Endodermal cell (in vitro differentiated cells): Measurements from ENCODE around the gene STXBP5. TPM values are rescaled to one million over a fixed set of nuclear protein-coding genes. Genes with fewer than 3 reads are reported as not detected.
"Not testable (repeated sequence)": the region's sequence is repeated elsewhere in the genome, so short reads cannot be mapped to it uniquely, and the experiment has no call there.

Experiments used
- DNase-seq: peaks from one replicate; pipeline ENCODE4 v3.0.0-alpha.2; 2017
- H3K27ac ChIP-seq: 2 replicates; pipeline ENCODE4 v1.5.1; 2013; ENCODE audit warnings: mild to moderate bottlenecking, low read depth, low read length, moderate library complexity
- H3K27me3 ChIP-seq: 2 replicates; pipeline ENCODE4 v1.6.1; 2013; ENCODE audit warnings: mild to moderate bottlenecking, low read length, moderate library complexity; ENCODE audit not compliant: insufficient read depth, control insufficient read depth, poor library complexity, severe bottlenecking
- H3K36me3 ChIP-seq: 2 replicates; pipeline ENCODE4 v1.7.0; 2013; ENCODE audit warnings: mild to moderate bottlenecking, low read length, moderate library complexity; ENCODE audit not compliant: control insufficient read depth, insufficient read depth
- H3K4me1 ChIP-seq: one replicate; pipeline ENCODE4 v1.7.0; 2013; ENCODE audit warnings: low read length; ENCODE audit not compliant: control insufficient read depth, insufficient read depth
- H3K4me3 ChIP-seq: 2 replicates; pipeline ENCODE4 v1.5.1; 2013; ENCODE audit warnings: mild to moderate bottlenecking, low read length, moderate library complexity
- H3K9ac ChIP-seq: 2 replicates; pipeline ENCODE4 v1.6.1; 2013; ENCODE audit warnings: mild to moderate bottlenecking, low read length, moderate library complexity; ENCODE audit not compliant: poor library complexity, severe bottlenecking; ENCODE audit errors: extremely low read depth
- H3K9me3 ChIP-seq: 2 replicates; pipeline ENCODE4 v1.6.1; 2013; ENCODE audit warnings: mild to moderate bottlenecking, low read length, moderate library complexity; ENCODE audit not compliant: control insufficient read depth
- H3K27ac Mint-ChIP-seq: 2 replicates; pipeline ENCODE4 v1.8.0; 2020; ENCODE audit warnings: mixed read lengths
- H3K27me3 Mint-ChIP-seq: 2 replicates; pipeline ENCODE4 v1.8.0; 2021; ENCODE audit warnings: mild to moderate bottlenecking, mixed read lengths; ENCODE audit not compliant: insufficient read depth
- H3K36me3 Mint-ChIP-seq: 2 replicates; pipeline ENCODE4 v1.8.0; 2020; ENCODE audit warnings: low read depth, mixed read lengths
- H3K4me1 Mint-ChIP-seq: 2 replicates; pipeline ENCODE4 v1.8.0; 2020; ENCODE audit warnings: mixed read lengths
- H3K4me3 Mint-ChIP-seq: 2 replicates; pipeline ENCODE4 v1.8.0; 2020; ENCODE audit warnings: mild to moderate bottlenecking, moderate library complexity, mixed read lengths
- H3K9me3 Mint-ChIP-seq: 2 replicates; pipeline ENCODE4 v1.8.0; 2020; ENCODE audit warnings: mild to moderate bottlenecking, mixed read lengths
- WGBS, 2 experiments: methylation state at CpG; one replicate each; pipeline versions ENCODE4 v1.1.5 to v1.1.7; 2013; ENCODE audit warnings: missing lambda C conversion rate in 2 of 2, mixed read lengths in 1 of 2; ENCODE audit not compliant: insufficient coverage in 1 of 2, insufficient read length in 1 of 2; 5-methylcytosine and 5-hydroxymethylcytosine counted together
- total RNA-seq, 2 donors: library from RNA; stranded (reverse); fragmentation: NEBNext Ultra II Directional in 1 of 2; extraction: Animal tissue kit (Norgen Biotek cat#: 25700) in 1 of 2; gene quantifications; 2 replicates in 1 of 2; 3 replicates in 1 of 2; pipeline ENCODE4 v1.2.1, GENCODE V29; 2021
- TF ChIP-seq, protein P1 (sequence below): fragments of 200-600 bp; sonication (generic); conservative IDR thresholded peaks from 2 replicates; pipeline ENCODE4 v1.5.0; 2021; ENCODE audit warnings: antibody characterized with exemption, mild to moderate bottlenecking

The STXBP5 gene
- total RNA-seq, 2 donors from 2014 or later = 19.2 to 25.2 TPM

DNA sequence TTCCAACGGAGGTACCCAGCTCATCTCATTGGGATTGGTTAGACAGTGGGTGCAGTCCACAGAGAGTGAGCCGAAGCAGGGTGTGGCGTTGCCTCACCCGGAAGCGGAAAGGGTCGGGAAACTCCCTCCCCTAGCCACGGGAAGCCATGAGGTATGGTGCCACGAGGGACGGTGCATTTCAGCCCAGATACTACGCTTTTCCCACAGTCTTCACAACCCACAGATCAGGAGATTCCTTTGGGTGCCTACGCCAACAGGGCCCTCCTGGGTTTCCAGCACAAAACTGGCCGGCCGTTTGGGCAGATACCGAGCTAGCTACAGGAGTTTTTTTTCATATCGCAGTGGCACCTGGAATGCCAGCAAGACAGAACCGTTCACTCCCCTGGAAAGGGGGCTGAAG, 46.9 kb downstream of the STXBP5 start:
- H3K4me3 Mint-ChIP-seq = no peak overlapping the region
- Histone ChIP-seq H3K9me3 (peaks cover 34% of the 10 kb centered on the region), H3K27me3 (no peaks in the 10 kb centered on the region), H3K4me3 (no peak overlapping the region), H3K4me1 (no peaks in the 10 kb centered on the region), H3K27ac (no peak overlapping the region), H3K36me3 (peaks cover 35% of the 10 kb centered on the region), H3K9ac (no peak overlapping the region)
- TF ChIP-seq, protein P1, sequence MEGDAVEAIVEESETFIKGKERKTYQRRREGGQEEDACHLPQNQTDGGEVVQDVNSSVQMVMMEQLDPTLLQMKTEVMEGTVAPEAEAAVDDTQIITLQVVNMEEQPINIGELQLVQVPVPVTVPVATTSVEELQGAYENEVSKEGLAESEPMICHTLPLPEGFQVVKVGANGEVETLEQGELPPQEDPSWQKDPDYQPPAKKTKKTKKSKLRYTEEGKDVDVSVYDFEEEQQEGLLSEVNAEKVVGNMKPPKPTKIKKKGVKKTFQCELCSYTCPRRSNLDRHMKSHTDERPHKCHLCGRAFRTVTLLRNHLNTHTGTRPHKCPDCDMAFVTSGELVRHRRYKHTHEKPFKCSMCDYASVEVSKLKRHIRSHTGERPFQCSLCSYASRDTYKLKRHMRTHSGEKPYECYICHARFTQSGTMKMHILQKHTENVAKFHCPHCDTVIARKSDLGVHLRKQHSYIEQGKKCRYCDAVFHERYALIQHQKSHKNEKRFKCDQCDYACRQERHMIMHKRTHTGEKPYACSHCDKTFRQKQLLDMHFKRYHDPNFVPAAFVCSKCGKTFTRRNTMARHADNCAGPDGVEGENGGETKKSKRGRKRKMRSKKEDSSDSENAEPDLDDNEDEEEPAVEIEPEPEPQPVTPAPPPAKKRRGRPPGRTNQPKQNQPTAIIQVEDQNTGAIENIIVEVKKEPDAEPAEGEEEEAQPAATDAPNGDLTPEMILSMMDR = no peak
- H3K27ac Mint-ChIP-seq = no peak overlapping the region
- 96 to 97% methylated on average over 15 to 16 of the region's 16 CpGs for WGBS, 2 experiments
- H3K27me3 Mint-ChIP-seq = no peaks in the 10 kb centered on the region
- H3K36me3 Mint-ChIP-seq = peaks cover 64% of the 10 kb centered on the region
- peaks cover 26% of the 10 kb centered on the region for H3K9me3 Mint-ChIP-seq
- DNase-seq = no peak
- peaks cover 4% of the 10 kb centered on the region for H3K4me1 Mint-ChIP-seq

GRCh38 chr6:147254929-147255473, 50.8 kb downstream of the STXBP5 start:
- not testable (repeated sequence) for H3K27me3 ChIP-seq, H3K27ac Mint-ChIP-seq, H3K4me1 Mint-ChIP-seq, DNase-seq, H3K4me3 Mint-ChIP-seq, H3K27me3 Mint-ChIP-seq, H3K9ac ChIP-seq, H3K27ac ChIP-seq, H3K4me3 ChIP-seq, H3K4me1 ChIP-seq
- peaks cover 27% of the 10 kb centered on the region for H3K36me3 ChIP-seq
- H3K9me3 ChIP-seq = peaks cover 31% of the 10 kb centered on the region
- WGBS, 2 experiments = 90 to 100% methylated on average over 4 to 6 of the region's 6 CpGs
- peaks cover 26% of the 10 kb centered on the region for H3K9me3 Mint-ChIP-seq
- H3K36me3 Mint-ChIP-seq = peaks cover 50% of the 10 kb centered on the region

- 93 to 100% methylated on average over 3 of the region's 3 CpGs for WGBS, 2 experiments
- no peak overlapping the region for H3K27ac ChIP-seq
- H3K4me1 Mint-ChIP-seq = no peaks in the 10 kb centered on the region
These were observed 51.9 kb downstream of the STXBP5 start for GRCh38 chr6:147255948-147256674.

More at GRCh38 chr6:147255948-147256674, 51.9 kb downstream of the STXBP5 start:
- TF ChIP-seq, protein P1 = no peak
- Histone ChIP-seq H3K9me3 (peaks cover 20% of the 10 kb centered on the region), H3K27me3 (no peaks in the 10 kb centered on the region), H3K4me1 (no peaks in the 10 kb centered on the region), H3K9ac (no peak overlapping the region), H3K4me3 (no peak overlapping the region), H3K36me3 (peaks cover 21% of the 10 kb centered on the region)
- Mint-ChIP-seq H3K27ac (no peak overlapping the region), H3K36me3 (peaks cover 40% of the 10 kb centered on the region), H3K4me3 (no peak overlapping the region), H3K27me3 (no peaks in the 10 kb centered on the region), H3K9me3 (peaks cover 22% of the 10 kb centered on the region)
- no peak for DNase-seq
